ENCODE data around the gene PPP1CC.

- TF ChIP-seq POLR2AphosphoS5 (IDR thresholded peaks at IDR 0.05; ENCODE audit: low read depth, low read length) (no peak), POLR2A (IDR thresholded peaks at IDR 0.05; ENCODE audit: low read depth, low read length) (no peak), TAF1 (IDR thresholded peaks at IDR 0.05; ENCODE audit: low read depth, low read length) (no peak), SPI1 (IDR thresholded peaks at IDR 0.05; ENCODE audit: low read depth, low read length) (no peak)
Measured at GRCh38 chr12:110774824-110775223, 32.1 kb upstream of the PPP1CC start.
